SJSA1 (cell line): ENCODE data around the gene APBB2. TPM values are rescaled to one million over a fixed set of nuclear protein-coding genes. Genes with fewer than 3 reads are reported as not detected.
A peak's percentile ranks its signal among the peaks of the same experiment; 100 is the strongest.

Experiments used
- DNase-seq, 2 experiments: peaks; one replicate each; pipeline ENCODE4 v3.0.0-alpha.2; 2015 to 2020; ENCODE audit warnings: low spot score in 2 of 2, low read depth in 1 of 2
- H3K27ac ChIP-seq: fragments of 250-450 bp; sonication (Bioruptor Pico); 2 replicates; pipeline ENCODE4 v1.5.1; 2020; ENCODE audit warnings: mild to moderate bottlenecking, moderate library complexity
- H3K27me3 ChIP-seq: fragments of 250-450 bp; sonication (Bioruptor Pico); replicated peaks from 2 replicates; pipeline ENCODE4 v1.5.1; 2020; ENCODE audit warnings: mild to moderate bottlenecking, moderate library complexity
- H3K36me3 ChIP-seq: fragments of 250-450 bp; sonication (Bioruptor Pico); 2 replicates; pipeline ENCODE4 v1.5.1; 2020; ENCODE audit warnings: mild to moderate bottlenecking
- H3K4me1 ChIP-seq: fragments of 250-450 bp; sonication (Bioruptor Pico); replicated peaks from 2 replicates; pipeline ENCODE4 v1.6.1; 2021; ENCODE audit warnings: mild to moderate bottlenecking
- H3K4me3 ChIP-seq: fragments of 250-450 bp; sonication (Bioruptor Pico); 2 replicates; pipeline ENCODE4 v1.5.1; 2020; ENCODE audit warnings: mild to moderate bottlenecking
- H3K9me3 ChIP-seq: fragments of 250-450 bp; sonication (Bioruptor Pico); replicated peaks from 2 replicates; pipeline ENCODE4 v1.5.1; 2020; ENCODE audit warnings: mild to moderate bottlenecking
- total RNA-seq: library from RNA; depleted of rRNA; stranded (reverse); fragments of >200 nt; shearing (Covaris generic); gene quantifications from 2 replicates; pipeline ENCODE4 v1.2.3, GENCODE V29; 2014

The APBB2 gene
- total RNA-seq, 1 experiment from 2014 or later, result 12.9 TPM

- Histone ChIP-seq H3K4me3 (no peak overlapping the region), H3K9me3 (no peaks in the 10 kb centered on the region), H3K27ac (no peak overlapping the region), H3K27me3 (no peaks in the 10 kb centered on the region), H3K4me1 (no peaks in the 10 kb centered on the region), H3K36me3 (no peaks in the 10 kb centered on the region)
- DNase-seq, result no peak
Observed at GRCh38 chr4:41098093-41099048, 116.0 kb downstream of the APBB2 start.

- no peak overlapping the region for H3K27ac ChIP-seq
- no peaks in the 10 kb centered on the region for H3K27me3 ChIP-seq
- H3K4me1 ChIP-seq, result no peaks in the 10 kb centered on the region
- no peak overlapping the region for H3K4me3 ChIP-seq
- DNase-seq, result no peak
- no peaks in the 10 kb centered on the region for H3K9me3 ChIP-seq
- H3K36me3 ChIP-seq, result no peaks in the 10 kb centered on the region
Observed at GRCh38 chr4:41095973-41096372, 118.4 kb downstream of the APBB2 start.

GRCh38 chr4:41095192-41095872 is 119.0 kb downstream of the APBB2 start:
- no peaks in the 10 kb centered on the region for H3K36me3 ChIP-seq
- no peak overlapping the region for H3K27ac ChIP-seq
- no peak overlapping the region for H3K4me3 ChIP-seq
- no peaks in the 10 kb centered on the region for H3K9me3 ChIP-seq
- H3K27me3 ChIP-seq, result no peaks in the 10 kb centered on the region
- no peak for DNase-seq
- no peaks in the 10 kb centered on the region for H3K4me1 ChIP-seq

- DNase-seq, result no peak
- H3K27ac ChIP-seq, result no peak overlapping the region
- H3K4me3 ChIP-seq, result no peak overlapping the region
- H3K27me3 ChIP-seq, result no peaks in the 10 kb centered on the region
- H3K4me1 ChIP-seq, result no peaks in the 10 kb centered on the region
- no peaks in the 10 kb centered on the region for H3K36me3 ChIP-seq
- H3K9me3 ChIP-seq, result no peaks in the 10 kb centered on the region
Observed at GRCh38 chr4:41092128-41092527, 122.2 kb downstream of the APBB2 start.

GRCh38 chr4:41081847-41082246 is 132.5 kb downstream of the APBB2 start:
- DNase-seq, result no peak
- Histone ChIP-seq H3K27ac (no peak overlapping the region), H3K36me3 (no peaks in the 10 kb centered on the region), H3K27me3 (no peaks in the 10 kb centered on the region), H3K4me1 (no peaks in the 10 kb centered on the region), H3K9me3 (no peaks in the 10 kb centered on the region), H3K4me3 (no peak overlapping the region)

- no peaks in the 10 kb centered on the region for H3K9me3 ChIP-seq
- no peak overlapping the region for H3K4me3 ChIP-seq
- H3K36me3 ChIP-seq, result no peaks in the 10 kb centered on the region
- H3K4me1 ChIP-seq, result no peaks in the 10 kb centered on the region
- DNase-seq, result no peak
- no peaks in the 10 kb centered on the region for H3K27me3 ChIP-seq
- no peak overlapping the region for H3K27ac ChIP-seq
Observed at GRCh38 chr4:41080976-41081375, 133.4 kb downstream of the APBB2 start.

- Histone ChIP-seq H3K4me3 (no peak overlapping the region), H3K9me3 (no peaks in the 10 kb centered on the region), H3K36me3 (no peaks in the 10 kb centered on the region), H3K27me3 (no peaks in the 10 kb centered on the region), H3K27ac (no peak overlapping the region), H3K4me1 (no peaks in the 10 kb centered on the region)
- no peak for DNase-seq
Observed at GRCh38 chr4:41079881-41080560, 134.3 kb downstream of the APBB2 start.

- peaks cover 3% of the 10 kb centered on the region for H3K4me1 ChIP-seq
- no peaks in the 10 kb centered on the region for H3K27me3 ChIP-seq
- no peaks in the 10 kb centered on the region for H3K9me3 ChIP-seq
- H3K36me3 ChIP-seq, result no peaks in the 10 kb centered on the region
- DNase-seq, result no peak
- H3K27ac ChIP-seq, result no peak overlapping the region
- H3K4me3 ChIP-seq, result no peak overlapping the region
Observed at GRCh38 chr4:41077628-41078027, 136.7 kb downstream of the APBB2 start.

- no peaks in the 10 kb centered on the region for H3K9me3 ChIP-seq
- no peak overlapping the region for H3K4me3 ChIP-seq
- DNase-seq, result no peak
- H3K27me3 ChIP-seq, result no peaks in the 10 kb centered on the region
- H3K4me1 ChIP-seq, result peaks cover 14% of the 10 kb centered on the region
- no peaks in the 10 kb centered on the region for H3K36me3 ChIP-seq
- H3K27ac ChIP-seq, result no peak overlapping the region
Observed at GRCh38 chr4:41076481-41076880, 137.9 kb downstream of the APBB2 start.

GRCh38 chr4:41074215-41074614 is 140.1 kb downstream of the APBB2 start:
- DNase-seq, result no peak
- Histone ChIP-seq H3K36me3 (no peaks in the 10 kb centered on the region), H3K9me3 (no peaks in the 10 kb centered on the region), H3K4me1 (peaks cover 26% of the 10 kb centered on the region), H3K4me3 (no peak overlapping the region), H3K27ac (no peak overlapping the region), H3K27me3 (no peaks in the 10 kb centered on the region)

- Histone ChIP-seq H3K27ac (no peak overlapping the region), H3K9me3 (no peaks in the 10 kb centered on the region), H3K4me3 (no peak overlapping the region), H3K27me3 (no peaks in the 10 kb centered on the region), H3K4me1 (peaks cover 26% of the 10 kb centered on the region), H3K36me3 (no peaks in the 10 kb centered on the region)
- DNase-seq, result peak in 1 of 2 experiments; percentile 20
Observed at GRCh38 chr4:41072021-41072777, 142.1 kb downstream of the APBB2 start.

- H3K36me3 ChIP-seq, result no peaks in the 10 kb centered on the region
- peak overlapping the region; percentile 24; the same call in 1 of the 2 replicates for H3K27ac ChIP-seq
- no peaks in the 10 kb centered on the region for H3K27me3 ChIP-seq
- H3K4me1 ChIP-seq, result peaks cover 26% of the 10 kb centered on the region
- H3K4me3 ChIP-seq, result no peak overlapping the region
- peak in 1 of 2 experiments; percentile 16 for DNase-seq
- H3K9me3 ChIP-seq, result no peaks in the 10 kb centered on the region
Observed at GRCh38 chr4:41070516-41071281, 143.6 kb downstream of the APBB2 start.

- peaks cover 26% of the 10 kb centered on the region for H3K4me1 ChIP-seq
Observed at GRCh38 chr4:41069838-41070237, 144.5 kb downstream of the APBB2 start.

More at GRCh38 chr4:41069838-41070237, 144.5 kb downstream of the APBB2 start:
- Histone ChIP-seq H3K4me3 (no peak overlapping the region), H3K9me3 (no peaks in the 10 kb centered on the region), H3K27me3 (no peaks in the 10 kb centered on the region), H3K27ac (no peak overlapping the region), H3K36me3 (no peaks in the 10 kb centered on the region)
- DNase-seq, result no peak
